DOHH2 (cell line): ENCODE measurements around the gene HNRNPH2.
A peak's percentile ranks its signal among the peaks of the same experiment; 100 is the strongest.

ENCODE experiments used
- H3F3A ChIP-seq: fragments of 200-600 bp; sonication (generic), shearing (Covaris generic); 2 replicates; pipeline ENCODE4 v1.6.0; 2016; ENCODE audit warnings: antibody characterized with exemption, mild to moderate bottlenecking; ENCODE audit not compliant: control insufficient read depth, insufficient read depth
- H3K27ac ChIP-seq: fragments of 200-600 bp; sonication (generic); 2 replicates; pipeline ENCODE4 v1.5.1; 2014; ENCODE audit warnings: low read depth, mild to moderate bottlenecking, low read length, moderate library complexity
- H3K27me3 ChIP-seq: fragments of 200-600 bp; sonication (generic); 2 replicates; pipeline ENCODE4 v1.6.1; 2014; ENCODE audit warnings: mild to moderate bottlenecking, low read length, mixed read lengths; ENCODE audit not compliant: control insufficient read depth
- H3K36me3 ChIP-seq: fragments of 200-600 bp; sonication (generic); 2 replicates; pipeline ENCODE4 v1.6.1; 2014; ENCODE audit warnings: mild to moderate bottlenecking, low read length, moderate library complexity, mixed read lengths; ENCODE audit not compliant: control insufficient read depth
- H3K4me1 ChIP-seq: fragments of 200-600 bp; sonication (generic); 2 replicates; pipeline ENCODE4 v1.6.1; 2014; ENCODE audit warnings: mild to moderate bottlenecking, low read length, mixed read lengths; ENCODE audit not compliant: control insufficient read depth
- H3K4me2 ChIP-seq: fragments of 200-600 bp; sonication (generic); 2 replicates; pipeline ENCODE4 v1.6.0; 2014; ENCODE audit warnings: mild to moderate bottlenecking, low read length, moderate library complexity
- H3K4me3 ChIP-seq: fragments of 200-600 bp; sonication (generic); 2 replicates; pipeline ENCODE4 v1.5.1; 2014; ENCODE audit warnings: mild to moderate bottlenecking, low read length, mixed read lengths
- H3K79me2 ChIP-seq: fragments of 200-600 bp; sonication (generic); 2 replicates; pipeline ENCODE4 v1.6.1; 2014; ENCODE audit warnings: mild to moderate bottlenecking, low read length, mixed read lengths; ENCODE audit not compliant: control insufficient read depth
- H3K9me2 ChIP-seq: fragments of 200-600 bp; sonication (generic); replicated peaks from 2 replicates; pipeline ENCODE4 v1.6.1; 2014; ENCODE audit warnings: mild to moderate bottlenecking, low read length, mixed read lengths; ENCODE audit not compliant: control insufficient read depth
- H3K9me3 ChIP-seq: fragments of 200-600 bp; sonication (generic); 2 replicates; pipeline ENCODE4 v1.6.1; 2014; ENCODE audit warnings: antibody characterized with exemption, low read length, mixed read lengths; ENCODE audit not compliant: control insufficient read depth, insufficient read depth
- H4K20me1 ChIP-seq: fragments of 200-600 bp; sonication (generic); 2 replicates; pipeline ENCODE4 v1.6.0; 2014; ENCODE audit warnings: low read depth, mild to moderate bottlenecking, antibody characterized with exemption, low read length, moderate library complexity; ENCODE audit not compliant: control insufficient read depth, insufficient read depth
- CTCF ChIP-seq: fragments of 200-600 bp; sonication (generic); IDR thresholded peaks from one replicate; pipeline ENCODE4 v1.5.1; 2014; ENCODE audit warnings: antibody characterized with exemption, mild to moderate bottlenecking, low read depth, low read length; ENCODE audit not compliant: poor library complexity, severe bottlenecking
- EZH2phosphoT487 ChIP-seq: fragments of 200-600 bp; sonication (generic); IDR thresholded peaks from 2 replicates; pipeline ENCODE4 v1.6.1; 2017; ENCODE audit warnings: borderline replicate concordance, mild to moderate bottlenecking, antibody characterized with exemption, low read length, moderate library complexity, mixed read lengths

The HNRNPH2 gene

GRCh38 chrX:101385795-101386541 lies 22.1 kb upstream of the HNRNPH2 start, which contains the start of gene BTK:
BTK (minus strand) TSS chrX:101386191; CDS start chrX:101375284, 10,907 bp downstream.
- peaks cover 73% of the 10 kb centered on the region for H3K79me2 ChIP-seq
- H3K9me2 ChIP-seq, result no peaks in the 10 kb centered on the region
- H4K20me1 ChIP-seq, result no peaks in the 10 kb centered on the region
- H3K4me2 ChIP-seq, result peak within 1 kb of the TSS; percentile 93
- 0 out of 2 replicates have a peak, but pooled peaks cover under 1% of the 10 kb centered on the region for H3F3A ChIP-seq
- TF ChIP-seq CTCF (no peak), EZH2phosphoT487 (no peak)
- no peaks in the 10 kb centered on the region for H3K27me3 ChIP-seq
- H3K4me1 ChIP-seq, result peaks cover 46% of the 10 kb centered on the region
- H3K4me3 ChIP-seq, result peak within 1 kb of the TSS; percentile 98
- peaks cover 26% of the 10 kb centered on the region for H3K36me3 ChIP-seq
- peak within 1 kb of the TSS; percentile 87 for H3K27ac ChIP-seq
- no peaks in the 10 kb centered on the region for H3K9me3 ChIP-seq

DNA sequence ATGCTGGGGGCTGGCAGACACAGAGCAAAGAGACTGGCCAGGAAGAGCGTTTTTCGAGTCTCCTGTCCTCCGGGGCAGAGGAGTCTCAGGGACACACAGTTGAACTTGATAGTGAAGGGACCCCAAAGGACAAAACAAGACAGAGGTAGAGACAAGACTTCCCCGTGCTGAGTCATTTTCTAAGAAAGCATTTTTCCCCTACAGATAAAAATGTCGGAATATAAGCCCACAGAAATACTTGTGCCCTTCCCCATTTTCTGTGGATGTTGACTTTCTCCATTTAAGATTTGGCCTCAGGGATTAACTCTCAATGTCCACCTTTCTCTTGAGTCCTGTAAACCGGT lies 21.5 kb upstream of the HNRNPH2 start:
- Histone ChIP-seq H3K9me3 (no peaks in the 10 kb centered on the region), H3K9me2 (no peaks in the 10 kb centered on the region), H3K27ac (peak overlapping the region; percentile 87), H3K4me3 (peak overlapping the region; percentile 98), H3K4me2 (peak overlapping the region; percentile 93), H3K4me1 (peaks cover 43% of the 10 kb centered on the region), H3K79me2 (peaks cover 73% of the 10 kb centered on the region), H4K20me1 (no peaks in the 10 kb centered on the region), H3F3A (peaks cover 6% of the 10 kb centered on the region), H3K36me3 (peaks cover 27% of the 10 kb centered on the region), H3K27me3 (no peaks in the 10 kb centered on the region)
- TF ChIP-seq CTCF (no peak), EZH2phosphoT487 (no peak)

GRCh38 chrX:101388604-101389003 lies 19.4 kb upstream of the HNRNPH2 start:
- peaks cover 48% of the 10 kb centered on the region for H3K4me1 ChIP-seq
- H3K36me3 ChIP-seq, result peaks cover 35% of the 10 kb centered on the region
- H3K79me2 ChIP-seq, result peaks cover 71% of the 10 kb centered on the region
- H3K4me3 ChIP-seq, result no peak overlapping the region
- TF ChIP-seq EZH2phosphoT487 (no peak), CTCF (no peak)
- 0 out of 2 replicates have a peak overlapping the region, but pooled peaks have one; percentile 92 for H3K4me2 ChIP-seq
- H3F3A ChIP-seq, result peaks cover 25% of the 10 kb centered on the region
- H3K9me2 ChIP-seq, result no peaks in the 10 kb centered on the region
- no peaks in the 10 kb centered on the region for H4K20me1 ChIP-seq
- no peaks in the 10 kb centered on the region for H3K27me3 ChIP-seq
- no peaks in the 10 kb centered on the region for H3K9me3 ChIP-seq
- H3K27ac ChIP-seq, result no peak overlapping the region
